Hepatocyte (in vitro differentiated cells): Measurements from ENCODE around the gene QRICH2.

Source experiments
- CTCF ChIP-seq: fragments of 200-600 bp; sonication (generic); IDR thresholded peaks from 2 replicates; pipeline ENCODE4 v1.5.1; 2016; ENCODE audit warnings: antibody characterized with exemption, mild to moderate bottlenecking; ENCODE audit not compliant: poor library complexity
- EZH2 ChIP-seq: fragments of 200-600 bp; sonication (generic); IDR thresholded peaks from 2 replicates; pipeline ENCODE4 v1.6.1; 2016; ENCODE audit warnings: antibody characterized with exemption, mild to moderate bottlenecking, borderline replicate concordance

- TF ChIP-seq CTCF (no peak), EZH2 (no peak)
Observed at GRCh38 chr17:76268015-76268749, 39.9 kb downstream of the QRICH2 start.
